Amygdala (tissue), 56 donors: ENCODE data around the gene ZNF385D.

Experiments used
- DNase-seq, 56 donors: peaks; one replicate each; lab custom pipeline; 2025; lab: John Stamatoyannopoulos, UW

Gene ZNF385D

DNA sequence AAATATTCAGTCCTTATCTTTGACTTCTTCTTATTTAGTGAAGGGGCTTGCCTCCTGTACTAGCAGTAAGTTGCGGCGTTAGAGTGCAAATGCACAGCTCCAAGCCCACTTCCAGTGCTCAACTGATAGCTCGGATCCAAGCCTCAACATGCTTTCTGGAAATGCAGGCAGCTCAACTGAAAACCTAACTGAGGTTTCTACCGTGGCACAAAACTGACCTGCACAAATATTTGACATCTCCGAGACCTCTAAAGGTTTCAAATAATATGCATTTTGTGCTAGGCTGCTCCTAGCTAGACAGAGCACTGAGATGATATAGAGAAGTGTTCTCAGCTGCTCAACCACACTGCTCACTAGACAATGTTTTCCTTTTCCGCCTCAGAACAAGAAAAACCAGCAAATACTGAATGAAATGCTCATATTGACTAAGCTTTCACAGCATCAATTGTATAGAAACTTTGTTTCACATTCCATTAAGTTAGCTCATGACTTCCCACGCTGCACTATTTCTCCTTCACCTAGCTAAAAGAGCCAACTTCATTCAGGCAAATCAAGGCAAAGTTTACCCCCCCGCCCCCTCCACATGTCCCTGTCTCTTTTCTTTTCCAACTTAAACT lies 822 bp downstream of the ZNF385D start:
- no peak for DNase-seq

DNA sequence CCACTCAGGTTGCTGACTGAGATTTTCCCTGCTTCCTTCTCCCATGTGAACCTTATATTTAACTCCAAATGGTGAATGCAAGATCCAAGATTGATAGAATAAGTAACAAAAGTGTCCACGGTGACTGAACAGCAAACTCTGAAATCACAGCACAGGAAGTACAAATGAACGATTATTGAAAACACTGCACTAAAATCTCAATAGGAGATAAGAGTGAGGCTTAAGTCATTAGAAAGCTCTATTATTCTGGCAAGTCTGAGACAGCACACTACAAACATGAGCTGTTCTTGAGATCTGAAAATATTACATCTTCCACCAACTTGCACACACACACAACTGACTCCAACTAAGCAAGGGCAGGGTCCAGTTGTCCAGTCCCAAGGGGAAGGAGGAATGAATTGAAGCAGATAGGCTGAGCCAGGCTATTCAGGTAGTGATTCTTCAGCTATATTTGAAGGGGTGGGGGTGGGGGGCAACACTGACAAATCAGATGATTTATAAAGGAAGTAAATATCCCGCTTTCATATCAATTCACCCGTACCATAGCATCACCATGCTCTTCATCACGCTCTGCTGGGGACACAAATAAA lies 2.9 kb downstream of the ZNF385D start:
- no peak for DNase-seq

DNA sequence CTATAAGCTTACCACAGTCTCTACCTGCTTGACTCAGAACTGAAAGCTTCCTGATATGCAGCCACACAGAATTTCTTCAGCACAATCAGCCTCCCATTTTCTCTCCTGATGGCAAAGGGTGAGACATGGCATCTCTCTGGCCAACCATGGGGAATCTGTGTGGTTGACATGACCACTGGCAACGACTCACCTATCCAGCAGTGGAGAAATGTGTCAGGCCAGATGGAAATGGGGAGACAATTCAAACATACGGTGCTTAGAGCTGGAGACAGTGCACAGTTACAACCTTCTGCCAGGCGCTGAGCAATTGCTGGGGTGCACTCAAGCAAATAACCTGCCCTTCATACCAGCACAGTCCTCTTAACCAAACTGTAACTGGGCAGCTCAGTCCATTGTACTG lies 3.6 kb downstream of the ZNF385D start:
- DNase-seq = no peak

DNA sequence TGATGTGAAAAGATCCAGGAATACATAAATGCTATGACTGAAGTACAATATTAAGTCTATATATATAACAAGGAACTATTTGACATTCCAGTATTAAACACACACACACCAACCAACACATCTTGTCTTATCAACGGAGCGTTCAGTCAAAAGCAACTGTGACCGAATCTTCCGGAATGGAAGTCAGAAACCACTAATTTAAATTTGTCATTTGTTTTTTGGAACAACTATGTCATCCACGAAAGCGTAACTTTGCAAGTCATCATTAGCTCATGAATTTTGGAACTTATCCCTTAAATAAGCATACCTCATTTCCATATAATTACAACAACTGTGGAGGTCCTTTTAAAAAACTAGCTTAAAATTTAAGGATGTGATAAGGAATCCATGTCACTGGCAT lies 5.0 kb downstream of the ZNF385D start:
- no peak for DNase-seq

DNA sequence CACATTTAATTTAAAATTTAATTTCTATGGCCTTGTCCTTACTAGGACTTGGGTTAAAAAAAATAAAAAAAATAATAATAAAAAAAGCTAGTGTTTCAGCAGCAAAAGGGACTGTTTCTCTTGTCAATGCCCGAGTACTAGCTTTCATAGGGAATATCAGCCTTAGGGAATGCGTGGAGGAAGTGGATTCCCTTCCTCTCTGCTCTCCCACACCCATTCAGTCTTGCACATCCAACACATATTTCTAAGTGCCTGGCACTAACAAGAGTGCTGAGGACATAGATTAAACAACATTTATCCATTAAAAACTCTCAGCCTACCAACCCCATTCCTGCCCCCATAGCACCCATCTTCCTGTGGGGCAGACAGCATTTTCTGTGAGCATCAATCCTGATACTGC lies 6.2 kb downstream of the ZNF385D start:
- no peak for DNase-seq

DNA sequence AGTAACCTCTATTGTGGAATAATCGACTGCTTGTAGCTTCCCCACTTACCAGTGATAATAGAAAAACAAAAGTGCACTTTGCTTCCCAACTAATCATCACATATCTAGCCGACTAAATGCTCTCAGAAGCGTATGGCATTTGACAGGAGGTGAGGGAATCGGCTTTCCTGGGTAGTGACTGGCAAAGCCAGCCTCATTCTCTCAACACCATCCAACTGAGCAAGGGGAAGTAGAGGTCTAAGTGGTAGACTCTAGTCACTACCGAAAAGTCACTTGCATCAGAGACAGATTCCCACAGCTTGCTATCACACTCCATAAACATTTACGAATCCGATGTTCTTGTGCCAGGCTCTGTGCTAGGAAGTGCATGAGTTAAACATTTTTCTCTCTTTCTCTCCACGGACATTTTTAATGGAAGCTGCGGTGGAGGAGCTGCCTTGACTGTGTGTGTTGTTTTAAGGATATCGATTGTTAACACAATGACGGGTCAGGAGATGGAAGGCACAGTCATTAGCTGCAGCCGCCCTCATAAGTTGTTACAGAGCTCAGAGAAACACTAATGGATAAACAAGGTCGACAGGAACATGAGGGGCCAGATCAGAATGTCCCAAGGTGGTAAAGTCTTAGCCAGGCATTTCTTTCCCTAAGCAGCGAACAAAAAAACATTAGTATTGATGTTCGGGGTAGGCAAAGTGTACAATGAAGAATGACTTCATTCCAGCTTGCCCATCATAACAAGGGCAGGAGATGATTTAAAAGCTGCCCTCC lies 11.9 kb downstream of the ZNF385D start:
- DNase-seq = no peak

DNA sequence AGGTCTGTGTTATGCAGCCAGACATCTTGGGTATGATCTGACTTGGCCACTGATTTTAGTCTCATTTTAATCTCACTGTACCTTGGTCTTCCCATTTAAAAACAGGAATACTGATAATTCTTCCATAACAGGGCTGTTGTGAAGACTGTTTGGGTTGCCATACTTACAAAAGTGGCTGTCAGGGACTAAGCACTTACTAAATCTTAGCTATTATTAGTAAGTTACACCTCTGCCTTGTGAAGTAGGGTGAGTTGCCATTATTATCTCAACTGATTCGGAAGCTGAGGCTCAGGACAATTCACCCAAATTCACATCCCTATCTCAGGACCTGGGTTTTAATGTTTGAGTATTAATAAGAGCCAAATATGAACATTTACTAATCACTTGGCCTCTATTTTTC lies 12.7 kb downstream of the ZNF385D start:
- DNase-seq = no peak

DNA sequence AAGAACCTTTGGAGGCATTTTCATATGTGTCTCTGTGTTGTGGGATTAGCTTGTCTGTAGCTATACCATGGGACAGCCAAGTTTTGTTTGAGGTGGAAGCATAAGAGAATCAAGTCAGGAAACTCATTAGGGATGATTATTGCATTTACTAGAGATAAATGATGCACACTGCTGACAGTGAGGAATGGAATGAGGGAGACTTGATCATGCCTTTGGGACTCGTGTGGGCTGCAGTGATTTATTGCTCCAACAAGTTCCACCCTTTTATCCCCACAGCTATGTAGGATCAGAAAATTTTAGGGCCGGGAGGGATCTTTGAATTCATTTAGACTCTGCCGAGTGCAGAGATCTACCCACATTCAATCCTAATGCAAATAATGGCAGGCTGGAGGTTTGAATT lies 16.3 kb downstream of the ZNF385D start:
- no peak for DNase-seq

DNA sequence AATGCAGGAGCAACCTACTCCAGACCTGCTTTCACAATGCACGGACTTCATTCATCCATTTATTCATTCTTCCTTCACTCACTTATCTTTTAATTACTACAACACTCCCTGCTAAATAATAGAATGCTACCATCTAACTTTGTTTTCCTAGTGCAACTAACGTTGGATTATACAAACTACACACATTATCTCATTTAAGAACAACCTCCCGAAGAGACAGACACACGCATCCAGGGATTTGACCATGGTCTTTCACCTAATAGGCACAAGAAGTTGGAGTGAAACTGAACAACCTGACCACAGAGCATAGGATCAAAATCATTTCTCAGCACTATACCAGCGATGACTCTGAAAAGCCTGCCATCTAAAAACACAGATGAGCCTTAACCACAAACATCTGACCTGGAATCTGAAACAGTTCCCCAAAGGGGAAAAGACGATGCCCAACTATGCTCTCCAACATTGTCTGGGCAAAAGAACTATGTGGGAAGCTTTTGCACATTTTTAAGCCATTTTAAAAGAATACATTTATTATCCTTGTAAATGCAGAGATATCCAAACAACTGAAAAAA lies 21.0 kb downstream of the ZNF385D start:
- no peak for DNase-seq

DNA sequence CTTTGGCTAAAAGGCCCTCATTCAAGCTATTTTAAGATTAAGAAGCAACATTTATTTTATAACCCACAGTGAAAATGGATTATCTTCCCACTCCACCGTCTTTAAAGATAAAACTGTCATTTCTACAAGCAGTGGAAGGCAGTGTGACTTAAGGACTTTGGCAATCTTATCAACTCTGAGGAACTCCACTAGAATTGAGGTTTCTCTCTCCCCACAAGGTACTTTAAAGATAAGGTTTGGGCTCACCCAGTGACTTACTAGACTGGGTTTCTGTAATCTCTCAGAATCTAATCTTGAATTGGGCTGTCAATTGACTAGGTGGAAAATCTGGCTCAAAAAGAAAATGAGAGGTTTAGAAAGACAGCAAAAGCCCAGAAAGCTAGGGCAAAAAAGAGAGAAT lies 21.7 kb downstream of the ZNF385D start:
- DNase-seq = no peak

DNA sequence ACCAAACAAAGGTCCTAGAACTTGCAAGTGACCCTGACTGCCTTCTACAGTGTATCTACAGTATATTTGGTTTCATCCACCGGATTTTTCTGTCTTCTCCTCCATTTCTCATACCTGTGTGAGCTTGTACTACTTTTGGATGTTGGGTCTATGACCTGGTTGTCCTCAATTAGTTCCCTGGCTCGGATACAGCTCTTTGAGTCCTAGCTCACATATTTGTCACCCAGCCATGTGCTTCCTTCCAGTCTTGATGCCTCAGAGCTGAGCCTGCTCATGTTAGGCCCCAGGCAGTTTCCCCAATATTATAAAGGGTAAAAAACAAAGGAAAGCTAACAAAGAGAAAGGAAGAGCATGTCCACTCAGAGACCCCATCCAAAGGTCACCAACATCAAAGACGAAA lies 28.2 kb downstream of the ZNF385D start:
- DNase-seq = no peak

DNA sequence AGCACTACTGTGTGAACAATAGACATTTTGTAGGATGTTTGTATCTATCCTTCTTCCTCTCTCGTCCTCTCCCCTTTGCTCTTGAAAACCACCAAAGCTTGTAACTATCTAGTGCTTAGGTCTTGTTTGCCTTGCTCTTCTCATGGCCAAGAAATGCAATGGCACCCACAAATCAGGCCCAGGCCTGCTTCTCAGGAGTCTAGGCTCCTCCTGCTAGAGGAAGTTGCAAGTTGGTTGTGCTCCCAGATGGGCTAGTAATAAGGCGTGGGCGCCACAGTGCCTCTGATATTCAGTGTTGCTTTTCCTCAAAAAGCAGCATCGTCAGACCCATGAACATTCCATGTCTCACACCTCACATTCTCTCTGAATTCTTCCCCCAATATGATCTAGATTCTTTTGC lies 28.7 kb downstream of the ZNF385D start:
- DNase-seq = no peak

DNA sequence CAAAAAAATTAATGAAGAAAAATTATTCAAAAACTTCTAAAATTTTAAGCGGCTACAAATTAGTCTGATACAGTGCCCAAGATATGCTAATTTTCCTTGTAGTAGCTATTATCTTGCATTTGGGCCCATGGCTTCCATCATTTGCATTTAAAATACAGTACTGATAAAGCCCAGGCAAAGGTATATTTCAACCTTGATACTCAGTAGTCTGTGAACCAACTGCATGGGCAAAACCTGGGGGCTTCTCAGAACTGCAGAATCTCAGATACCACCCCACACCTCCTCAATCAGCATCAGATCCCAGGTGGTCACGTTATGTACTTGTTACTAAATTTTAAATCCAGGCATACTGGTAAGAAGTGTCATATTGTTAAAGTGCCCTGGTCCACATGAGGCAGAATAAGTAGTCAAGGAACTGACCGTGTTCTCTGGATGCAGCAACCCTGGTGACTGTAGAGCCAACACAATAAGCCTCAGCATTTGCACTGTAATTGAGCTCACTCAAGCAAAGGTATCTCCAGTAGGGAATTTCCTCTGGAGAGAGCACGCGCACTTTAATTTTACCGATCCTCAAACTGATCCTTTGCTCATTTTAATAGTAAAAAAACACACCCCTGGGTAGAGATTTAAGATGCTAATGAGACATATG lies 31.9 kb downstream of the ZNF385D start:
- DNase-seq = no peak

DNA sequence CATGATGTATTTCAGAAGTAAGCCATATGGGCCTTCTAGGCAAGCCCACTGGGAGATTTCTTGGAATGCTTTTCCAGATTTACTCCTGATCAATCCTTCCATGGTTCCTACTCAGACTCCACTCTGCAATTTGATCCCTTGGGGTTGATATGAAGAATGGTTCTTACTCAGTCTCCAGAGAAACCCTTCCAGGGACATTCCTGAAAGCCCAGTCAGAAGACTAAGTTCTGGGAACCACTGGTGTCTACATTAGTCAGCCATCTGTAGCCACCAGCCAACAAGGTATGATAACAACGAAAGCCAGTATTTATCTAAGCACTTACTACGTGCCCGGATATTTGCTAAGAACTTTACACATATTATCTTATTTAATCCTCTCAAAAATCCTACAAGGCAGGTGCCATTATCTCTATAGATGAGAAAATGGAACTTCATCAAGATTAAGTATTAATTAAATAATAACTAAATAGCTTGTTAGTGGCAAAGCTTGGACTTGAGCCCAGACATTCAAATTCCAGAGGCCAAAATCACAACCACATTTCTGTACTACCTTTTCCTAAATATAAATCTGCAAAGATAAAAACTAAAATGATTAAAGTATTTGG lies 32.7 kb downstream of the ZNF385D start:
- DNase-seq = no peak

DNA sequence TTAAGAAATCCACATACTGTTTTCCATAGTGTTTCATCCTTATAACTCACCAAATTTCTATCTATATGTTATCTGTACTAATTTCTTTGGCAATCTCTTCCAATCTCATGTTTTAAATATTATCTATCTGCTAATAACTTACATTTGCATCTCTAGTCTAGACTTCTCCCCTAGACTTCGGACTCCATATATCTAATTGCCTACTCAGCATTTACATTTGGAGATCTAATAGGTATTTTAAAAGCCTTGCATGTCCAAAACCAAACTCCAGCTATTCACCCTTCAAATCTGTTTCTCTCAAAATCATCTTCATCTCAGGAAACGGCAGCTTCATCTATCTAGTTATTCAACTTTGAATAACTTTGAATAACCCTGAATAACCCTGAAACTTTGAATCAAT lies 35.3 kb downstream of the ZNF385D start:
- no peak for DNase-seq

DNA sequence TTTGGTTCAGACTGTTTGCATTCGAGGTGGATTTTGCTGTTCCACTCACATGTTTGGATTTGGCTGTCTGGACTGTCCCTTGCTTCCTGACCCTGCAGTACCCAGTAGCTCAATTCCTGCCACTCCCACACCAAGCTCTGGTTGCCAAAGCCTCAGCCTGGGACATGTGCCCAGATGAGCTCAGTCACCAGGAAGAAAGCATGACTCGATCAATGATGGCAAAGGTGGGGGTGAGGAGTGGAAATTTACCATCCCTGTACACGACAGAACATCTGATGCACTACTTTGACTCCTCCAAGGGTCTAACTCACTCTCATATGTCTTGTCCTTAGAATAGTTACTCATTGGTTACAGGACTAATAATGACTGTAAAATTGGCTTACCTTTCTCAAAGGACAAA lies 45.2 kb downstream of the ZNF385D start:
- peak in 5 of 56 donors; percentile 0 to 3 (median 1) for DNase-seq

DNA sequence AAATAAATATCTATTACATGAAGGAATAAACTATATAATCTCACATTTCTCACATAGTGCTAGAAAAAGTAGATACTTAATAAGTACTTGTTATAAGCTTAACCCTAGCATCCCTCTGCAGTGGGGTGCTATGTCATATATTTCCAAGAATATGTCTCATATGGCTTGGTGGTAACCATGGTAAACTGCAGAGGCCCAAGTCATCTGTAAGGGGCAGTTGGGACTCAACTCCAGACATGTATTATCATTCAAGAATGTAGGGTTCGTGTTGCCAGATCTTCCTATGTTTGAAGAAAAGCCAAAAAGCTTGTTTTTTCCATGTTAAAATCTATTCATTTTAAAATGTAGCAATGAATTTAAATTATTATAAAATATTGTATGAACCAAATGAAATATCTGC lies 46.2 kb downstream of the ZNF385D start:
- no peak for DNase-seq

DNA sequence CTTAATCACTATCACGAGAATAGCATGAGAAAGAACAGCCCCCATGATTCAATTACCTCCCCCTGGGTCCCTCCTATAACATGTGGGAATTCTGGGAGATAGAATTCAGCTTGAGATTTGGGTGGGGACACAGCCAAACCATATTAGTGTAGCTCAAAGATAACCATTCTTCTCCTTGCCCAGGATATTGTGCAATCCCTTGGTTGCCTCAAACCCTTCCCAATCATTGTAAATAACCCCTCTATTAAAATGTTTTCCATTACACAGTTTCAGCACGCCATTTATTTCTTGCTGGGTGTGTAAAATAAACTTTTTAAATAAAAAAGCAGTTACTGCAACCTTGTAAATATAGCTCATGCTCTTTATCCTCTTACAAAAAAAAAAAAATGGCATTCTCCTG lies 47.7 kb downstream of the ZNF385D start:
- no peak for DNase-seq

DNA sequence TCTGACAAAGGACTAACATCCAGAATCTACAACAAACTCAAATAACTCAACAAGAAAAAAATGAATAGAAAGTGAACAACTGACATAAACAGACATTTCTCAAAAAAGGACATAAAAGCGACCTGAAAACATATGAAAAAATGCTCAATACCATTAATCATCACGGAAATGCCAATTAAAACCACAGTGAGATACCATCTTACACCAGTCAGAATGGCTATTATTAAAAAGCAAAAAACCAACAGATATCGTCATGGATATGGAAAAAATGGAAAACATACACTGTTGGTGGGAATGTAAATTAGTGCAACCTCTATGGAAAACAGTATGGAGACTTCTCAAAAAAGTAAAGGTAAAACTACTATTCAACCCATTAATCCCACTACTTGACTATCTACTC lies 53.3 kb downstream of the ZNF385D start:
- DNase-seq = no peak

DNA sequence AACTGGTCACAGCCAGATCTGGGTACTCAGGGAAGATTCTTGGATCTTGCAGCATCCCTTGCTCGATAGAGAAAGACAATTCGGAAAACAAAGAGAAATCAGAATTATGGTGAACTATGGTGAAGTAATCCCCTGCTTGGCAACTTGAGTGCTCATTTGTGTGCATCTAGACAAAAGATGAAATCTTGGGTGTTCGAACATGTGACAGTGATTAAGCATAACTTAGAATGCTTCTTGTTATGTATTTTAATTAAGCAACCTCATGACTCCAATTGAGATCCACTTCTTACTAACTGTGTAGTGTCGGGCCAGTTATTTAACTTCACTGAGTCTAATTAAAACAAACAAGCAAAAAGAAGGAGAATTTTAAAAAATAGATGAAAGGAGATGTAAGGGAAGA lies 56.5 kb downstream of the ZNF385D start:
- DNase-seq = no peak

DNA sequence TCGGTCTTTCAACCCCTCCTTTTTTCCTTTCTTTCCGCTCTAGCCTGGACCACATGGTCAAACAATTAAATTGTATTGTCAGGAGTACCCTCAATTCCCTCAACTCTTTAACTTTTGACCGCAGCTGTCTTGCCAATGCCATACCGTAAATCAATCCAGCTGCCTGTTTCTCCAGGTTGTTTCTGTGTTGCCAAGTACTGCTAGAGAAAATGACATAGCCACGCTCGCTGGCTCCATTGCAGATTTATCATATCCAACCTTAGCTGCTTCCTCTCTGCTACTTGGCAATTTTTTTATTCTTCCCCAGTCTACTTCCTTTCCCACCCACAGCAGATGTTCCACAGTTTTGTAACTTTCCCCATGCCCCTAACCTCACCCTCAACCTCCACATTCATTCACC lies 60.0 kb downstream of the ZNF385D start:
- no peak for DNase-seq
